Measurements from ENCODE around the gene ANXA8L1.
"Not testable (repeated sequence)": the region's sequence is repeated elsewhere in the genome, so short reads cannot be mapped to it uniquely, and the experiment has no call there.

ANXA8L1 gene

DNA sequence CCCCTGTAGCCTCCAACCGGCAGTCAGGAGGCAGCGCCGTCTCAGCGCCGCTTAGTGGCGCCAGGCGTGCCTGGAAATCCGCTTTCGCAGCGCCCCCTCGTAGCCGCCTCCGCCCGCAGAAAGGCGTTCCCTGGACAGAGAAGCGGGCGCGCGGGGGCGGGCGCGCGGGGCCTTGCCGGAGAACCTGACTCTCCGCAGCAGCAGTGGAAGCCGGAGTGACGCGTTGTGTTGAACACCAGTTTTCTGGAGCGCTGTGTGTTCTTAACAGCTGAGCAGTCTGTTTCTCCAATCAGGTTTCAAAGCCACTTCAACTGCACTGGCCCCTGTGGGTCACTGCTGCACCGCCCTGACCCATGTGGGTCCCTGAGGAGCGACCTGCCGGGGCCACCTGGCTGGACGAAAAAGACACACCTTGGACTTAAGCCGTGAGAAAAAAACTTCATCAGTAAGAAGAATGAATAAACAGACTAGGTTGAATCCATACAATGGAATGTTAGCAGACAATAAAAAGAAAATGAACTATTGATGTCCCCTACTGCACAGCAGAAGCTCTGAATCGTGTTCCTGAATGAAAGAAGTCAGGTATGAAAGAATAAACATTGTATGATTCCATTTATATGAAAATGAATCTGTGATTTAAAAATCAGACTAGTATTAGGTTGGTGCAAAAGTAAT, 22.8 kb downstream of the ANXA8L1 start:
- DNase-seq, result not testable (repeated sequence)

DNA sequence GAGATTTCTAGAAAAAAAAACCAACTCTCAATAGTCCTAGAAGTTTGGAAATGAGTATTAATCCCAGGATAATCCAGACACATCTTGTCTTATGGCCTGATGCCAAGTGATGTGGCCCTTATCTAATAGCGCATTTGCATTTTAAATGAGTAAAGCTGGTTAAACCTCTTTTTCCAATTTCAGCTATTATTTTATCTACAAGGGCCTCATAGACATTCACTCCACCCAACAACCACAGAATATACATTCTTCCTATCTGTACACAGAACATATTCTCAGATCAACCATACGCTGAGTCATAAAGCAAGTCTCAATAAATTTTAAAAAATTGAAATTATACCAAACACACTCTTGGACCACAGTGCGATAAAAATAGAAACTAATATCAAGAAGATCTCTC, 34.0 kb downstream of the ANXA8L1 start:
- DNase-seq, result not testable (repeated sequence)

DNA sequence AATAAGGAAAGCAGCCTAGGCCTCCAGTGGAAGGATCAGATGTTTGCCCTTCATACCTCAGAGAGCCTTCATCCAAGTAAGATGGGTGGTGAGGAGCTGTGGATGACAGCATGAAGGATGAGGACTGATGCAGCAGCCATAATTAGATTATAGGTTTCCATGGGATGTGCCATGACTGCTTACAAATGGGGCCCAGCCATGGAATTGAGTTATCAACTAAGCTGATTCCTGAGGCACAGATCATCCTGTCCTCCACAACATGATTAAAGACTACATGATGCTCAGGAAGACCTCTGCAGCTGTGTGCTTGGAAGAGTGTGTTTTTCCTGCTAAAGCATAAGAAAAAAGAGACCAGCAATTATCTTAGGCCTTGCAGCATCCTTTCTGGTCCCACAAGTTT, 35.5 kb downstream of the ANXA8L1 start:
- not testable (repeated sequence) for DNase-seq

DNA sequence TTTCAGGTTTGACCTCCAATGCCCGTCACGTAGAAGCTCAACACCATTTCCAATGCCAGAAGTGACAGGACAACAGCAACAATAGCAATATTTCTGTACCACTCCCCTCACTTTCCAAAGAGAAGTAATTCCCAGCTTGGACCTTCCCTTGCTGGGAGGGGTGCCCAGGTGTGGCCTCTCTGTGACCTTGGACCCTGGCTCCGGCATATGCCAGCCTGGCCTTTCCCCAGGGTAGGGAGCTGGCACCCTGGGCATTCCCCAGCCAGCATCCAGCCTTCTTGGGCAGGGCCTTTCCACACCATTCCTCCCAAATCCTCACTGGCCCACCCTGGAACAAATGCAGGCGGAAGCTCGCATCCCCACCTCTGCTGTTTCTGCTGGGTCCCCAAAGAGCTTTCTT, 37.1 kb downstream of the ANXA8L1 start:
- not testable (repeated sequence) for DNase-seq

DNA sequence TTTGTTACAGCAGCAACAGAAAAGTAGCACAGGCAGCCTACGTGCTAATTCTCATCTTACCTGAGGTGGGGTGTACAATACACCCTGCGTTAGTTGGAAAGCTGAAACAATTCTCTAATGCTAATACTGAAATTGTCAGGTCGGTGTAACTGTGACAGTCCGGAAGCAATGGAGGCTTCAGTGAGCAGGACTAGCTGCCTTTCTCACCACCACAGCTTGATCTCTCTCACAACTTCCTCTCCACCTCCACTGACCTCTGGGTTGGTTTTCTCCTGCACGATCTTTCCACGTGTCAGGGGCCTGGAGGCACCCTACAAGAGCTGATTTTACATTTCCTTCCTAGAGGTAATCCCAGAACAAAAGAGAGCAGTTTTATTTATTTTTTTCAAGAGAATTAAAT, 39.7 kb downstream of the ANXA8L1 start:
- not testable (repeated sequence) for DNase-seq

DNA sequence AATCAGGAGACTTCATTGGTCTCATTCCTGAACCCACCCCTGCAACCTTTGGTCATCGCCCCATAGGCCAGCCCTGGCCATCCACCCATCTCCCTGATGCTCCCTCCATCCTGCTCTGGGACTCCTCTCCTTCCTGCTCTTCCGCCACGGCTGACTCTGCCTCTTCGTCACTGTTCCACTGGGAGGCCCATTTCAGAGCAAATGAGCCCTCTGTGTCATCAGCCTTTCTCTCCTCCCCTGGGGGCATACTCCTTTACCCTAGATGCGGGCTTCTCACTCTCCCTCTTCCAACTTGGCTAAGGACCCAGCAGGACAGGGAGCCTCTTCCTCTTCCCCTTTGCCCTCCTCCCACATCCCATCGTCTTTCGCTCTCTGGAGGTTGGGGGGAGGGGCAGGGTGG, 42.7 kb downstream of the ANXA8L1 start:
- not testable (repeated sequence) for DNase-seq

DNA sequence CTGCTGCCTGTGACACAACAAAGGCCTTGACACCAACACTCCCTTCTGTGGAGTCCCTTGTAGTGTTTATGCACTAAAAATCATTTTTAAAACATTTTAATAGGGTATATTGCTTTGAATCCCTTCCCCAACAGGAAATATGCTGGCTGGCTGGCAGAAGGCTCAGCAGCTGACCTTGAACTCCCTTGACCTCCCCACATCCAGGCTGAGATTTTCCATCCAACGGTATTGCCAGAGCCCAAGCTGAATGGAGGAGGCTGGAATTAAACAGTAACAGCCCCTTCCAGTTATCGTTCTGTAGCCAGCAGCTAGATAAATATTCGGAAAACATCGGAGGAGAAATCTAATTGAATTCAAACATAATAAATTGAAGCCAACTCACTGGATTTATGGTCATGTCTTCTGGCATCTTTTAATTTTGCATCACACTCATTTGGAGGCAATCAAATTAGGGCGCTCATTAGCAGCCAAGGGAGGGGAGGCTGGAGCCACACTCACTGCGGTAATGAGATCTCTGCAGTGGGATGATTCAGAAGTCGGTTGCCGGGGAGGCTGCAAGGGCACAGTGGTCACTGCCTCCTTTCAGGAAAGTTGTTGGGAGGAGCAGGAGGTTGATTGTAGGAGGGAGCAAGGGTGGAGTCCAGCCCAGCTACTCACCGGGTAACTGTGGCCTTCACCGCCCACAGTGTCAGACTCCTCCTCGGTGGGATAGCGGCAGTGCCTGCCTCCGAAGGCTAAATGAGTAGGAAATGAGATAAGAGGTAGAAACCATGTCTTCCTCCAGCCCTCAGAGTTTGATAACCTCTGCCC, 44.2 kb downstream of the ANXA8L1 start:
- DNase-seq, result not testable (repeated sequence)

DNA sequence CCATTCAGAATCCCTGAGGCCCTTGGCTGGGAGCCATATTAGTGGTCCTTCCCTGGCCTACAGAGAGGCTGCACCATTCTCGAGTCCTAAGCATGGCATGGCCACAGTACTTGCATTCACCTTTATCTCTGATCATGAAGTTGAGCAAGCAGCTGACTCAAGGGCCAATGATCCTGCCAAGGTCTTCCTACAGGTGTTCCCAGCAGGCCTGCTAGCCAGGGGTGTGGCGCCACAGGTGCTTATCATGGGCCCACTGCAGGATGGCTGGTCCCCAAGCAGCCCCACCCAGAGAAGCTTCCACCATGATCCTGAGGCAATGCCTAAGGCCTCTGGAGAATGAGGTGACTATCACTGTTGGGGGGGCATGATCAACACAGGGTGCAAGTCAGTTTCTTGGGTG, 48.0 kb downstream of the ANXA8L1 start:
- DNase-seq, result not testable (repeated sequence)

DNA sequence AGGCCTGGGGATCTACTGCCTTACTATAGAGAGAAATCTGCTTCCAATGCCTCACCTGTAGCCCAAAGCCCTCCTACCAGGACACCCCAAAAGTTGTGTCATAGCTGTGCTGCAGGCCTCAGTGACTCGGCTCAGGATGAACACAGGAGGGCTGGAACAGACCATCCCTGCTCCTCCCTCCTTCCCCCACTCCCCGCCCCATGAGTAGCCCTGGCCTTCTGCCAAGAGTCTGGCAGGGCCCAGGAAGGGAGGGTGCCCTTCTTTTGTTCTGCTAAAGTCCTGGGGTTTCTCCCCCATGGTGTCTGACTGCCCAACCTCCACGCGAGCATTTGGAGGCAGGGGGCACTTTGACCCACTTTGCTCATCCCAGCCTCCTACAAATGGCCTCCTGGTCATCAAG, 65.4 kb downstream of the ANXA8L1 start:
- DNase-seq, result not testable (repeated sequence)

Measured in DMS 273 treated with DMSO at 0.1 percent for 48 hours (cell line).